PFSK-1 (cell line): ENCODE measurements around the gene UBAC2.

ENCODE experiments used
- POLR2AphosphoS5 ChIP-seq: IDR thresholded peaks from 2 replicates; pipeline ENCODE4 v1.6.1; 2012; ENCODE audit warnings: low read depth, mild to moderate bottlenecking, control low read depth, low read length, moderate library complexity
- TF ChIP-seq, protein P1 (sequence below), 2 experiments: IDR thresholded peaks; 2 replicates each; pipeline versions ENCODE4 v1.6.1 to v1.8.0; 2011 to 2012; ENCODE audit warnings: low read depth in 2 of 2, low read length in 2 of 2, control low read depth in 1 of 2, inconsistent platforms in 1 of 2, mild to moderate bottlenecking in 1 of 2, moderate library complexity in 1 of 2; ENCODE audit not compliant: insufficient read depth in 1 of 2

DNA sequence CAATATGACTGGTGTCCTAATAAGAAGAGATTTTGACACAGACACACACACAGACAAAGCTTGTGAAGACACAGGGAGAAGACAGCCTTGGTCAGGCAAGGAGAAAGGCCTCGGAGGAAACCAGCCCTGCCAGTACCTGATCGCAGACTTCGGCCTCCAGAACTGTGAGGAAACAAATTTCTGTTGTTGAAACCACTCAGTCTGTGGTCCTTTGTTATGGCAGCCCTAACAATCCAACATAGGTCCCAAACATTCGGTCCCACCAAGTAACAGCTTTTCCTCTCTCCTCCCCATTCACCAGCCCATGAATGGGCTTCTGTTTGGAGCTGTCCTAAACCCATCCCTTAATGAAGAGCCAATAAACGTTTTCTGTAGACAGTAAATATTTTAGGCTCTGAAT lies 36.4 kb upstream of the UBAC2 start:
- TF ChIP-seq, protein P1, sequence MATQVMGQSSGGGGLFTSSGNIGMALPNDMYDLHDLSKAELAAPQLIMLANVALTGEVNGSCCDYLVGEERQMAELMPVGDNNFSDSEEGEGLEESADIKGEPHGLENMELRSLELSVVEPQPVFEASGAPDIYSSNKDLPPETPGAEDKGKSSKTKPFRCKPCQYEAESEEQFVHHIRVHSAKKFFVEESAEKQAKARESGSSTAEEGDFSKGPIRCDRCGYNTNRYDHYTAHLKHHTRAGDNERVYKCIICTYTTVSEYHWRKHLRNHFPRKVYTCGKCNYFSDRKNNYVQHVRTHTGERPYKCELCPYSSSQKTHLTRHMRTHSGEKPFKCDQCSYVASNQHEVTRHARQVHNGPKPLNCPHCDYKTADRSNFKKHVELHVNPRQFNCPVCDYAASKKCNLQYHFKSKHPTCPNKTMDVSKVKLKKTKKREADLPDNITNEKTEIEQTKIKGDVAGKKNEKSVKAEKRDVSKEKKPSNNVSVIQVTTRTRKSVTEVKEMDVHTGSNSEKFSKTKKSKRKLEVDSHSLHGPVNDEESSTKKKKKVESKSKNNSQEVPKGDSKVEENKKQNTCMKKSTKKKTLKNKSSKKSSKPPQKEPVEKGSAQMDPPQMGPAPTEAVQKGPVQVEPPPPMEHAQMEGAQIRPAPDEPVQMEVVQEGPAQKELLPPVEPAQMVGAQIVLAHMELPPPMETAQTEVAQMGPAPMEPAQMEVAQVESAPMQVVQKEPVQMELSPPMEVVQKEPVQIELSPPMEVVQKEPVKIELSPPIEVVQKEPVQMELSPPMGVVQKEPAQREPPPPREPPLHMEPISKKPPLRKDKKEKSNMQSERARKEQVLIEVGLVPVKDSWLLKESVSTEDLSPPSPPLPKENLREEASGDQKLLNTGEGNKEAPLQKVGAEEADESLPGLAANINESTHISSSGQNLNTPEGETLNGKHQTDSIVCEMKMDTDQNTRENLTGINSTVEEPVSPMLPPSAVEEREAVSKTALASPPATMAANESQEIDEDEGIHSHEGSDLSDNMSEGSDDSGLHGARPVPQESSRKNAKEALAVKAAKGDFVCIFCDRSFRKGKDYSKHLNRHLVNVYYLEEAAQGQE (IDR thresholded peaks at IDR 0.05; ENCODE audit: insufficient read depth in 1 of 2, low read depth in 2 of 2, low read length in 2 of 2) = no peak
- TF ChIP-seq POLR2AphosphoS5 = no peak
